Astrocyte (in vitro differentiated cells and primary cell): ENCODE results near the gene NOTCH2.

ENCODE experiments used
- EZH2 ChIP-seq: IDR thresholded peaks from 2 replicates; pipeline ENCODE4 v1.6.1; 2012; ENCODE audit warnings: mild to moderate bottlenecking, low read length, inconsistent platforms; ENCODE audit not compliant: insufficient read depth
- TF ChIP-seq, protein P1 (sequence below): IDR thresholded peaks from 2 replicates; pipeline ENCODE4 v1.5.1; 2011; ENCODE audit warnings: low read depth, mild to moderate bottlenecking, inconsistent platforms, low read length, moderate library complexity; ENCODE audit not compliant: insufficient read depth

DNA sequence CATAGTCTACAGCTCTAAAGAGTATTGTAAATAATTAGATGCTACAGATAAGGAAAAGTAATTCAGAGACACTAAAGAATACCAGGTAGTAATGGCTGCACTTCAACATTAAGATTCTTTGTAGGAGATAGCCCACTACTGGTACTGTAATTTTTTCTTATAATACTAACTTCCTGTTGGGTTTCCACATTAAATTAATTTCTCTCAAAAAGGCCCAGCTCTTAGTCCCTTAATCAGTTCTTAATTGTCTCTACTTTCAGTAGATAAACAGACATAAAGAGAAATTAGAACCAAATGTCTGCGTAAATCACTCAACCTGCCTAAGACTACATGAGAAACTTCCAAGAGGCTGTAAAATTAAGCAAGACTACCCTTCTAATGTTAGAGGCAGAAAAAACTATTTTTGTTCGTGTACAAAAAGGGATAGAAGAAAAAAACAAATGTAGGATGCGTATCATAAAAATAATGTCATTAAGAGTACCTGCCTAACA, 83.4 kb downstream of the NOTCH2 start:
- TF ChIP-seq EZH2: no peak
- TF ChIP-seq, protein P1, sequence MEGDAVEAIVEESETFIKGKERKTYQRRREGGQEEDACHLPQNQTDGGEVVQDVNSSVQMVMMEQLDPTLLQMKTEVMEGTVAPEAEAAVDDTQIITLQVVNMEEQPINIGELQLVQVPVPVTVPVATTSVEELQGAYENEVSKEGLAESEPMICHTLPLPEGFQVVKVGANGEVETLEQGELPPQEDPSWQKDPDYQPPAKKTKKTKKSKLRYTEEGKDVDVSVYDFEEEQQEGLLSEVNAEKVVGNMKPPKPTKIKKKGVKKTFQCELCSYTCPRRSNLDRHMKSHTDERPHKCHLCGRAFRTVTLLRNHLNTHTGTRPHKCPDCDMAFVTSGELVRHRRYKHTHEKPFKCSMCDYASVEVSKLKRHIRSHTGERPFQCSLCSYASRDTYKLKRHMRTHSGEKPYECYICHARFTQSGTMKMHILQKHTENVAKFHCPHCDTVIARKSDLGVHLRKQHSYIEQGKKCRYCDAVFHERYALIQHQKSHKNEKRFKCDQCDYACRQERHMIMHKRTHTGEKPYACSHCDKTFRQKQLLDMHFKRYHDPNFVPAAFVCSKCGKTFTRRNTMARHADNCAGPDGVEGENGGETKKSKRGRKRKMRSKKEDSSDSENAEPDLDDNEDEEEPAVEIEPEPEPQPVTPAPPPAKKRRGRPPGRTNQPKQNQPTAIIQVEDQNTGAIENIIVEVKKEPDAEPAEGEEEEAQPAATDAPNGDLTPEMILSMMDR: no peak
